Measurements from ENCODE around the gene KIAA0232. TPM values are rescaled to one million over a fixed set of nuclear protein-coding genes. Genes with fewer than 3 reads are reported as not detected.
A peak's percentile ranks its signal among the peaks of the same experiment; 100 is the strongest.

The KIAA0232 gene
- total RNA-seq, 4 donors from 2014 or later = 27.6 to 34.1 (median 32.7) TPM

DNA sequence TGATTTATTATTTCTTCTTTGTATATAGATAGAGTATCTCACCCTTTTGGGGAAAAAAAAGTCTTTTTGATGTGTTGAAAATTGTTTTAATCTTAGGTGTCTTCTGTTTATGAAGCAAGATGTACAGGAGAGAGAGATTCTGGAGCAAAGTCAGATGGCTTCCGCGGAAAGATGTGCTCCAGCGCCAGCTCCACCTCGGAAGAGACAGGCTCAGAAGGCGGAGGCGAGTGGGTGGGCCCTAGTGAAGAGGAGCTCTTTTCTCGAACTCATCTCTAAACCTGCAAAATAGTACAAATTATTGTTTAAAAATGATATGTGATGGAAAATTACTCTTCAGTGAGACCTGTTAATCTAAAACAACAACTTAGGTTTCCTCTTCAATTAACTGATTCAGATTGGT lies 98.2 kb downstream of the KIAA0232 start:
- H3K36me3 ChIP-seq = peaks cover 60% of the 10 kb centered on the region
- TF ChIP-seq POLR2AphosphoS5 (IDR thresholded peaks at IDR 0.05) (no peak), POLR2A (IDR thresholded peaks at IDR 0.05) (no peak), EP300 (IDR thresholded peaks at IDR 0.05) (no peak)
- TF ChIP-seq, protein P1, sequence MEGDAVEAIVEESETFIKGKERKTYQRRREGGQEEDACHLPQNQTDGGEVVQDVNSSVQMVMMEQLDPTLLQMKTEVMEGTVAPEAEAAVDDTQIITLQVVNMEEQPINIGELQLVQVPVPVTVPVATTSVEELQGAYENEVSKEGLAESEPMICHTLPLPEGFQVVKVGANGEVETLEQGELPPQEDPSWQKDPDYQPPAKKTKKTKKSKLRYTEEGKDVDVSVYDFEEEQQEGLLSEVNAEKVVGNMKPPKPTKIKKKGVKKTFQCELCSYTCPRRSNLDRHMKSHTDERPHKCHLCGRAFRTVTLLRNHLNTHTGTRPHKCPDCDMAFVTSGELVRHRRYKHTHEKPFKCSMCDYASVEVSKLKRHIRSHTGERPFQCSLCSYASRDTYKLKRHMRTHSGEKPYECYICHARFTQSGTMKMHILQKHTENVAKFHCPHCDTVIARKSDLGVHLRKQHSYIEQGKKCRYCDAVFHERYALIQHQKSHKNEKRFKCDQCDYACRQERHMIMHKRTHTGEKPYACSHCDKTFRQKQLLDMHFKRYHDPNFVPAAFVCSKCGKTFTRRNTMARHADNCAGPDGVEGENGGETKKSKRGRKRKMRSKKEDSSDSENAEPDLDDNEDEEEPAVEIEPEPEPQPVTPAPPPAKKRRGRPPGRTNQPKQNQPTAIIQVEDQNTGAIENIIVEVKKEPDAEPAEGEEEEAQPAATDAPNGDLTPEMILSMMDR (IDR thresholded peaks at IDR 0.05) = no peak

DNA sequence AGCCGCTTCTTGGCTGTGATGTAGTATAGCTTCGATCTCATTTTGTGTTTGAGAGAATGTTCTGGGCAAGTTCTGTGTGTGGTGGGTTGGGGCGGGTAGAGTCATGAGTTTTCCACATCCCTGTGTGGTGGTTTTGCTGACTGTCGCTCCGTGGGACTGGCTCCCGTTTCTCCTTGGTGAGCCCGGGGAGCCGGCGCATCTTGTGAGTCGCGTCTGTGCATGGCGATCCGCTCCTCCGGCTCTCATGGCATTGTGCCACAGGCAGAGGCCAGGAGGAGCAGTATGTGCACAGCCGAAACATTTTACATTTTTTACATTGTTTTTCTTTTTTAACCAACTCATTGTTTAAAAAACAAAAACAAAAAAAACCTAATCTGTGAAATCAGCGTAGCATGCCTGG lies 99.4 kb downstream of the KIAA0232 start:
- WGBS = 87% methylated on average over 16 of the region's 16 CpGs
- Histone ChIP-seq H3K4me3 (no peak overlapping the region), H3K27me3 (no peaks in the 10 kb centered on the region), H3K4me1 (peaks cover 13% of the 10 kb centered on the region), H3K27ac (no peak overlapping the region), H3K9me3 (no peaks in the 10 kb centered on the region), H3K36me3 (peaks cover 57% of the 10 kb centered on the region)
- no peak for TF ChIP-seq POLR2AphosphoS5 (IDR thresholded peaks at IDR 0.05)
- DNase-seq (ENCODE audit: low spot score in 2 of 2) = no peak

More for the DNA sequence above, 98.2 kb downstream of the KIAA0232 start:
- Histone ChIP-seq H3K4me1 (peaks cover 6% of the 10 kb centered on the region), H3K27ac (no peak overlapping the region), H3K4me3 (no peak overlapping the region), H3K9me3 (no peaks in the 10 kb centered on the region), H3K27me3 (no peaks in the 10 kb centered on the region)
- no peak for DNase-seq (ENCODE audit: low spot score in 2 of 2)
- 92% methylated on average over 7 of the region's 7 CpGs for whole genome bisulfite sequencing

DNA sequence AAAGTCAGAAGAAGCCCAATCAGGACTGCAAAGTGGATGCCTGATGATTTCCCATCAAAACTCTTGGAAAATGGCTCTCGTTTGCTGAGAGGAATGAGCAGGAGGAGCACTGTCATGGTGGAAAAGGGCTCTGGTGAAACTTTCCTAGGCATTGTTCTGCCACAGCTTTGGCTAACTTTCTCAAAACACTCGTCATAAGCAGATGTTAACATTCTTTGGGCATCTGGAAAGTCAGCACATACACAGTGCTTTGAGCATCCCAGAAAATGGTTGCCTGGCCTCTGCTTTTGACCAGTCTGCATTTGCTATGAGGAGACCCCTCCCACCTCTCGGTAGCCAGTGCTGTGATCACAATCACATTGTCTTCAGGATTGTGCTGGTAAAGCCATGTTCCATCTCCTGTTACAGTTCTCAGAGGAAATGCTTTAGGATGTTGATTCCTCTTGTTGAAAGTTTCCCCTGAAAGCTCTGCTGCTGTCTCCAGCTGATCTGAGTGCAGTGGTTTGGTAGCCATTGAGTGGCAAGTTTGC lies 101.9 kb downstream of the KIAA0232 start:
- Histone ChIP-seq H3K9me3 (no peaks in the 10 kb centered on the region), H3K27ac (no peak overlapping the region), H3K4me3 (no peak overlapping the region), H3K27me3 (no peaks in the 10 kb centered on the region), H3K36me3 (peaks cover 32% of the 10 kb centered on the region), H3K4me1 (peaks cover 13% of the 10 kb centered on the region)
- DNase-seq (ENCODE audit: low spot score in 2 of 2) = no peak
- 81% methylated on average over 3 of the region's 3 CpGs for WGBS
- no peak for TF ChIP-seq POLR2A (IDR thresholded peaks at IDR 0.05)
- TF ChIP-seq, protein P1 (IDR thresholded peaks at IDR 0.05) = no peak
- TF ChIP-seq EP300 (IDR thresholded peaks at IDR 0.05) = no peak
- no peak for TF ChIP-seq POLR2AphosphoS5 (IDR thresholded peaks at IDR 0.05)

DNA sequence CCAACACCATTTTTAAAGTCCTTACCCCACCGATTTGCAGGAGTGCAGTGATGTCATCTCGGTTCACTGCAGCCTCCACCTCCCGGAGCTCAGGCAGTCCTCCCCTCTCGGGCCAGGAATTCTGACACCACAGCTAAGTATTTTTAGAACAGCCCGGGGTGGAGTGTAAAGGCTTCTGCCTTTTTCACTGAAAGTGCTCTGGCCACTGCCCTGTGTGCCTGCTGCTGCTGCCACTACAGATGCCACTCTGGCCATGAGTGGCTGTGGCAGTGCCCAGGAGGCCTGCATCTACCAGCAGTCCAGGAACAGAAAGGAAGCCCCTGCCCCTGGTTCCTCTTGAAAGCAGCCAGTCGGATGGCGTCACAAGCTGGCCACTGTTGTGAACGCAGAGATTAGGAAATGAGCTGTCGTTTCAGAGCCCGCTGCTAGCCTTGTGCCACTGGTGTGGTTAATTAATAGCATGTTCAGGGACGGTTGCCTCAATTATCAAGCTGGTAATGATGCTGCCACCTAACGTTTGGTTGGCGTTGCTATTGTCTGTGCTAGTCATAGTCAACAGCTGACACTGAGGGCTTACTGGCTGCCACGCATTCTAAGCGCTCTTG lies 103.5 kb downstream of the KIAA0232 start:
- peak overlapping the region; percentile 58 for H3K27ac ChIP-seq
- H3K36me3 ChIP-seq = peaks cover 19% of the 10 kb centered on the region
- H3K4me1 ChIP-seq = peaks cover 13% of the 10 kb centered on the region
- no peaks in the 10 kb centered on the region for H3K9me3 ChIP-seq
- no peaks in the 10 kb centered on the region for H3K27me3 ChIP-seq
- WGBS = 30% methylated on average over 5 of the region's 15 CpGs
- TF ChIP-seq POLR2AphosphoS5 (IDR thresholded peaks at IDR 0.05) (no peak), EP300 (IDR thresholded peaks at IDR 0.05) (no peak), POLR2A (IDR thresholded peaks at IDR 0.05) (no peak)
- TF ChIP-seq, protein P1 (IDR thresholded peaks at IDR 0.05) = peak in 1 of 2 donors; percentile 15
- H3K4me3 ChIP-seq = no peak overlapping the region
- DNase-seq (ENCODE audit: low spot score in 2 of 2) = no peak

DNA sequence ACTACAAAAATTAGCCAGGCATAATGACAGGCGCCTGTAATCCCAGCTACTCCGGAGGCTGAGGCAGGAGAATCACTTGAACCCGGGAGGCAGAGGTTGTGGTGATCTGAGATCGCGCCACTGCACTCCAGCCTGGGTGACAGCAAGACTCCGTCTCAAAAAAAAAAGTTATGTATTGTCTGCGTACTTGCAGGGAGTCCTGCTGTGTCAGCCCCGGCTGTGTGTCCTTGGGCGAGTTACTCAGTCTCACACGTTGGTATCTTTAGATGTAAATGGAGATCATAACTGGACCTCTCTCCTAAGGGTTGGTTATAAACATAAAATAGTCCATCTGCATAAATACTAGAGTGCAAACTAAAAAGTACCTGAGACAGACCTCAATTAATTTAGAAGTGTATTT lies 104.4 kb downstream of the KIAA0232 start:
- no peak overlapping the region for H3K27ac ChIP-seq
- no peak overlapping the region for H3K4me3 ChIP-seq
- no peak for DNase-seq (ENCODE audit: low spot score in 2 of 2)
- no peaks in the 10 kb centered on the region for H3K9me3 ChIP-seq
- H3K27me3 ChIP-seq = no peaks in the 10 kb centered on the region
- WGBS = 83% methylated on average over 10 of the region's 10 CpGs
- peaks cover 18% of the 10 kb centered on the region for H3K4me1 ChIP-seq
- H3K36me3 ChIP-seq = peaks cover 11% of the 10 kb centered on the region
- TF ChIP-seq POLR2AphosphoS5 (IDR thresholded peaks at IDR 0.05) = no peak
- TF ChIP-seq EP300 (IDR thresholded peaks at IDR 0.05) = no peak
- TF ChIP-seq, protein P1 (IDR thresholded peaks at IDR 0.05) = no peak
- TF ChIP-seq POLR2A (IDR thresholded peaks at IDR 0.05) = no peak

Measured in suprapubic skin (tissue), 4 donors.